Skeletal muscle satellite cell (primary cell): ENCODE measurements around the gene DPH5.
"Not testable (repeated sequence)": the region's sequence is repeated elsewhere in the genome, so short reads cannot be mapped to it uniquely, and the experiment has no call there.

Source experiments
- H3K27me3 ChIP-seq: 2 replicates; pipeline ENCODE4 v1.7.0; 2013; ENCODE audit warnings: low read length; ENCODE audit not compliant: control insufficient read depth, insufficient read depth
- H3K36me3 ChIP-seq: 2 replicates; pipeline ENCODE4 v1.7.0; 2013; ENCODE audit warnings: mild to moderate bottlenecking, control low read depth, low read length; ENCODE audit not compliant: insufficient read depth
- H3K4me1 ChIP-seq: 2 replicates; pipeline ENCODE4 v1.7.0; 2013; ENCODE audit warnings: low read length; ENCODE audit not compliant: control insufficient read depth, insufficient read depth
- H3K4me2 ChIP-seq: 2 replicates; pipeline ENCODE4 v1.7.0; 2013; ENCODE audit warnings: mild to moderate bottlenecking, low read length
- H3K4me3 ChIP-seq: 2 replicates; pipeline ENCODE4 v1.7.0; 2013; ENCODE audit warnings: low read length
- H3K9ac ChIP-seq: 2 replicates; pipeline ENCODE4 v1.7.0; 2013; ENCODE audit warnings: mild to moderate bottlenecking, low read depth, low read length, moderate library complexity
- H3K9me3 ChIP-seq: replicated peaks from 2 replicates; pipeline ENCODE4 v1.7.0; 2013; ENCODE audit warnings: mild to moderate bottlenecking, control low read depth, low read length

Gene DPH5

DNA sequence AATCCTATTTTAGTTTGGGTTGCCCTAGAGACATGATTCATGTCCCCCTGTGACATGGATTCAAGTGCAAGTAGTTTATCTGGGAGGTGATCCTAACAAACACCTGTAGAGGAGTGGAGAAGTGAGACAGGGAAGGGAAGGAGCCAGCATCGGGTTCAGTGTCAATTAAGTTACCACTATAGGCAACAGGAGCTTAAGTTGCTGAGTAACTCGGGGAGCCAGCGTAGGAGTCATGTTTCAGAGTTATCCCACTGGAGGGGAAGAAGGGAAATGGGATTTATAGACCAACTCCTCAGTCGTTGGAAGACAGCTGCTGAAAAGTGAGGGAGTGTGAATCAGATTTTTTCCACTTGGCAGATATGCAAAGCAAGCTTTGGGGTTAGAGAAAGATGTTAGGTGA is 74.8 kb downstream of the DPH5 start:
- Histone ChIP-seq H3K4me3 (no peak overlapping the region), H3K36me3 (peaks cover 19% of the 10 kb centered on the region), H3K9ac (no peak overlapping the region), H3K4me1 (peaks cover 22% of the 10 kb centered on the region), H3K4me2 (no peak overlapping the region), H3K9me3 (no peaks in the 10 kb centered on the region), H3K27me3 (no peaks in the 10 kb centered on the region)

DNA sequence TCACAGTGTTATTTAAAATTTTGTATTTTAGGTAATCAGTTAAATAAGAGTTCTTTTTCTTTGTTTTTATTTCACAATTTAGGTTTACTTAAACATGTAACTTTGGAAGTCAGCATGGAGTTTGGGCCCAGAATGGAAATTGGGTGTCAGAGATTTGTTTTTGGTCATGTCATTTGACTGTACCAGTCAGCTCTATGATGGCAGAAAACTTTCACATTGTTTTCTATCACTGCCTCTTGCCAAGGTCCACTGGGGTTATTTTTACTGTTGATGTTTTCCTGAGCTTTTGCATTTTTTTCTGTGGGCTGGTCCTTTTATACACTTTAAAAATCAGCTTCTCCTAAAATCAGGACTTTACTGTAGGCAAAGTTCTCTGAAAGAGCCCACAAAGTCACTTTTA is 75.2 kb downstream of the DPH5 start:
- Histone ChIP-seq H3K27me3 (no peaks in the 10 kb centered on the region), H3K9ac (no peak overlapping the region), H3K4me3 (no peak overlapping the region), H3K36me3 (peaks cover 19% of the 10 kb centered on the region), H3K4me1 (peaks cover 19% of the 10 kb centered on the region), H3K4me2 (no peak overlapping the region), H3K9me3 (no peaks in the 10 kb centered on the region)

DNA sequence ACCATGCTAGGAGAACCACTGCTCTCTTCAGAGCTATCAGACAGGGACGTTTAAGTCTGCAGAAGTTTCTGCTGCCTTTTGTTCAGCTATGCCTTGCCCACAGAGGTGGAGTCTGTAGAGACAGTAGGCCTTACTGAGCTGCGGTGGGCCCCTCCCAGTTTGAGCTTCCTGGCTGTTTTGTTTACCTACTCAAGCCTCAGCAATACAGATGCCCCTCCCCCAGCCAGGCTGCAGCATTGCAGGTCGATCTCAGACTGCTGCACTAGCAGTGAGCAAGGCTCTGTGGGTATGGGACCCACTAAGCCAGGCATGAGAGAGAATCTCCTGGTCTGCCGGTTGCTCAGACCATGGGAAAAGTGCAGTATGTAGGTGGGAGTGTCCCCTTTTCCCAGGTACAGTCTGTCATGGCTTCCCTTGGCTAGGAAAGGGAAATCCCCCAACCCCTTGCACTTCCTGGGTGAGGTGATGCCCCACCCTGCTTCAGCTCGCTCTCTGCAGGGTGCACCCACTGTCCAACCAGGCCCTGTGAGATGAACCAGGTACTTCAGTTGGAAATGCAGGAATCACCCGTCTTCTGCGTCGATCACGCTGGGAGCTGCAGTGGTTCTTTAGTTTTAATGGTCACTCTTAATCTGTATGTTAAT is 75.9 kb downstream of the DPH5 start:
- peaks cover 15% of the 10 kb centered on the region for H3K4me1 ChIP-seq
- peaks cover 19% of the 10 kb centered on the region for H3K36me3 ChIP-seq
- H3K4me3 ChIP-seq, H3K9me3 ChIP-seq, H3K9ac ChIP-seq, H3K4me2 ChIP-seq, H3K27me3 ChIP-seq: not testable (repeated sequence)

DNA sequence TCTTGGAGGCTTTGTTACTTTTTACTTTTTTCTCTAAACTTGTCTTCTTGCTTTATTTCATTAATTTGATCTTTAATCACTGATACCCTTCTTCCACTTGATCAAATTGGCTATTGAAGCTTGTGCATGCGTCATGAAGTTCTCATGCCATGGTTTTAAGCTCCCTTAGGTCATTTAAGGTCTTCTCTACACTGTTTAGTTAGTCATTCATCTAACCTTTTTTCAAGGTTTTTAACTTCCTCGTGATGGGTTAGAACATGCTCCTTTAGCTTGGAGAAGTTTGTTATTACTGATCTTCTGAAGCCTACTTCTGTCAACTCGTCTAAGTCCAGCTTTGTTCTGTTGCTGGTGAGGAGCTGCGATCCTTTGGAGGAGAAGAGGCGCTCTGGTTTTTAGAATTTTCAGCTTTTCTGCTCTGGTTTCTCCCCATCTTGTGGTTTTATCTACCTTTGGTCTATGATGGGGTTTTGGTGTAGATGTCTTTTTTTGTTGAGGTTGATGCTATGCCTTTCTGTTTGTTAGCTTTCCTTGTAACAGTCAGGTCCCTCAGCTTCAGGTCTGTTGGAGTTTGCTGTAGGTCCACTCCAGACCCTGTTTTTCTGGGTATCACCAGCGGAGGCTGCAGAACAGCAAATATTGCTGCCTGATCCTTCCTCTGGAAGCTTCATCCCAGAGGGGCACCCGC is 76.7 kb downstream of the DPH5 start:
- peaks cover 19% of the 10 kb centered on the region for H3K36me3 ChIP-seq
- not testable (repeated sequence) for H3K9me3 ChIP-seq, H3K4me2 ChIP-seq, H3K9ac ChIP-seq, H3K4me3 ChIP-seq, H3K27me3 ChIP-seq
- H3K4me1 ChIP-seq = peaks cover 15% of the 10 kb centered on the region

DNA sequence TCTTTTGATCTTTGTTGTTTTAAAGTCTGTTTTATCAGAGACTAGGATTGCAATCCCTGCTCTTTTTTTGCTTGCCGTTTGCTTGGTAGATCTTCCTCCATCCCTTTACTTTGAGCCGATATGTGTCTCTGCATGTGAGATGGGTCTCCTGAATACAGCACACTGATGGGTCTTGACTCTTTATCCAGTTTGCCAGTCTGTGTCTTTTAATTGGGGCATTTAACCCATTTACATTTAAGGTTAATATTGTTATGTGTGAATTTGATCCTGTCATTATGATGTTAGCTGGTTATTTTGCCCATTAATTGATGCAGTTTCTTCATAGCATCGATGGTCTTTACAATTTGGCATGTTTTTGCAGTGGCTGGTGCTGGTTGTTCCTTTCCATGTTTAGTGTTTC is 77.8 kb downstream of the DPH5 start:
- not testable (repeated sequence) for H3K9me3 ChIP-seq, H3K4me2 ChIP-seq, H3K27me3 ChIP-seq, H3K4me3 ChIP-seq, H3K9ac ChIP-seq
- peaks cover 20% of the 10 kb centered on the region for H3K4me1 ChIP-seq
- peaks cover 21% of the 10 kb centered on the region for H3K36me3 ChIP-seq

DNA sequence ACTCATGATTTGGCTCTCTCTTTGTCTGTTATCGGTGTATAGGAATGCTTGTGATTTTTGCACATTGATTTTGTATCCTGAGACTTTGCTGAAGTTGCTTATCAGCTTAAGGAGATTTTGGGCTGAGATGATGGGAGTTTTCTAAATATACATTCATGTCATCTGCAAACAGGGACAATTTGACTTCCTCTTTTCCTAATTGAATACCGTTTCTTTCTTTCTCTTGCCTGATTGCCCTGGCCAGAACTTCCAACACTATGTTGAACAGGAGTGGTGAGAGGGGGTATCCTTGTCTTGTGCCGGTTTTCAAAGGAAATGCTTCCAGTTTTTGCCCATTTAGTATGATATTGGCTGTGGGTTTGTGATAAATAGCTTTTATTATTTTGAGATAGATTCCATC is 79.5 kb downstream of the DPH5 start:
- not testable (repeated sequence) for H3K9me3 ChIP-seq, H3K4me2 ChIP-seq, H3K9ac ChIP-seq, H3K27me3 ChIP-seq, H3K4me3 ChIP-seq
- Histone ChIP-seq H3K36me3 (peaks cover 19% of the 10 kb centered on the region), H3K4me1 (peaks cover 19% of the 10 kb centered on the region)

DNA sequence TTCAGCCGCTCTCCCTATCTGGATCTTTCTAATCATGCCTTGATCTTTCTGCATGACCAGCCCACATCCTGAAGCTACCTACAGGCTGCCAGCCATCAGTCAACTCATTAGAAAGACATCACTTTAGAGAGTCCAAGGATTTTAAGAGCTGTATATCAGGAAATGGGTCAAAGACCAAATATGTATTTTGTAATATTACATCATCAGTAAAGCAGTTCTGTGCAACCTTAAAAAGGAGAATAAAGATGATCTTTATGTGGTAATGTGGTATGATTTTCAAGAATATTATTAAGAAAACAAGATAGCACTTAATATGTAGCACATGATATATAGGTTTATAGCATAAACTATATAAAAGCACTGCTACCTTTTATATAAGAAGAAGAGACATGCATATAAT is 82.1 kb downstream of the DPH5 start:
- Histone ChIP-seq H3K27me3 (no peaks in the 10 kb centered on the region), H3K9me3 (no peaks in the 10 kb centered on the region), H3K4me2 (no peak overlapping the region), H3K9ac (no peak overlapping the region), H3K4me1 (peaks cover 6% of the 10 kb centered on the region), H3K4me3 (no peak overlapping the region), H3K36me3 (peaks cover 29% of the 10 kb centered on the region)

DNA sequence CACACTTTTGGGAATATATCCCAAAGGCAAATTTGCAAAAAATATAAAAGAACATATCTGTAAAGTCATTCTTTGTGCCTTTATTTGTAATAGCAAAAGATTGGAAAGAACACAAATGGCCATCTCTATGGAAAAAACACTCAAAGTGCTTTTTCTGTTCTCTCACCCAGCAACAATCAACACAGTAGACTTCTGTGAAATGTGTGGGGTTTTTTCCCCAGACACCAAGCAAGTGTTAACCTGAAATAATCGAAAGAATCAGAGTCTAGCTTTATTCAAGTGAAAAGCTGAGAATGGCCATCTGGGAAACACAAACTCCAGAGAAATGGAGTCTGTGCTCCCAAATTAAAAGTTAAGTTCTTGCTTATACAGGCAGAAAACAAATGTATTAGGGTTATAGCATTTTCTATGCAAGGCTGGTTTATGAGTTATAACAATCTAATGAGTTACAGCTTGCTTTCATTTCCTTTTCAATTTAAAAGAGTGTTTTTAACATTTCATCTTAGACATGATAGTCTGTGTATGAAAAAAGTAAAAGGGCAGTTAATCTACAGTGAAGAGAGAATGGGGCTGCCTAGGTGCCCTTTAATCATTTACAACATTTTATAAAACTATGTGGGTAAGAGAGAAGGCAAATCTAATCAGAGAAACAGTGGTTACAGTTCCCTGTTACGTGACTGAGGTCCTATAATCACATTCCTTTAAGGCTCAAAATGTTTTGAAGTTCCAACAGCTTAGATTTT is 83.1 kb downstream of the DPH5 start:
- H3K4me1 ChIP-seq = peaks cover 6% of the 10 kb centered on the region
- H3K9ac ChIP-seq = no peak overlapping the region
- H3K36me3 ChIP-seq = peaks cover 39% of the 10 kb centered on the region
- H3K9me3 ChIP-seq = no peaks in the 10 kb centered on the region
- H3K4me2 ChIP-seq = no peak overlapping the region
- no peak overlapping the region for H3K4me3 ChIP-seq
- no peaks in the 10 kb centered on the region for H3K27me3 ChIP-seq

DNA sequence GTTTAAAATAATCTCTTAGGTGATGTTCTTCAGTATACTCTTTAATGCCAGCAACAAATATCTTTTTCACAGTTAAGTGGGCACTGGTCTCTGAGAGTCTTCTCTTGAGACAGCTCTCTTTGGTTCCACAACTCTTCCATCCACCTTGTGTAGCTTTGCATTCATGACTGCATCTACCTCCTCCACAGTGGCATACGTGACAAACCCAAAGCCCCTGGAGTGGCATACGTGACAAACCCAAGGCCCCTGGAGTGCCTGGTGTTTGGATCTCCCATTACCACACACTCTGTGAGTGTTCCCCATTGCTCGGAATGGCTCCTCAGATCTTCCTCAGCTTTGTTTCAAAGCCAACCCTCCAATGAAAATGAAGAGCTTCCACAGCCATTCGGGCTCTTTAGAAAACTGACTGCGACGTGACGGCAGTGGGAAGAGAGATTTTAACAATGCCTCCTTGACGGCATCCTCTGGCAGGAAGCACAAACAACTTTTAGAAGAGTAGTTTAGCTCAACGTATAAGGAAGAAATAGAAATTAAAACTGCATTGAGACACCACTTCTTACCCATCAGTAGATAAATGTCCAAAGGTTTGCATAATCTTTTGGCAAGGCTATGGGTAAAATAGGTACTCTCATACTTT is 83.9 kb downstream of the DPH5 start:
- Histone ChIP-seq H3K4me1 (peaks cover 6% of the 10 kb centered on the region), H3K9ac (no peak overlapping the region), H3K9me3 (no peaks in the 10 kb centered on the region), H3K36me3 (peaks cover 43% of the 10 kb centered on the region), H3K4me2 (no peak overlapping the region), H3K27me3 (no peaks in the 10 kb centered on the region), H3K4me3 (no peak overlapping the region)

DNA sequence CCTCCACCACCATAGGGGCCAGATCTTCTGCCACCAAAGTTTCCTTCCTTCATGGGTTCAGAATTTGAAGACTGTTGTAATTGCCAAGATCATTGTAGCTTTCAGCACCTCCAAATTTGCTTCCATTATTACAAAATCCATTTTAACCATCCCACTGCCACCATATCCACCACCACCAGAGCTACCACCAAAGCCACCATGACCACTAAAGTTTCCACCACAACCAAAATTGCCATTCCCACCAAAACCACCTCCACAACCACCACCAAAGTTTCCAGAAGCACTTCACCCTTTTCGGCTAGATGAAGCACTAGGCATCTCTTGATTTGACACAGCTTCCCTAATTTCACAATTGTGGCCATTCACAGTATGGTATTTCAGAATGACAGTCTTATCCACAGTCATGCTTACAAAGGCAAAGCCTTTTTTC is 84.5 kb downstream of the DPH5 start:
- H3K4me1 ChIP-seq = peaks cover 6% of the 10 kb centered on the region
- no peaks in the 10 kb centered on the region for H3K27me3 ChIP-seq
- H3K9ac ChIP-seq = no peak overlapping the region
- H3K36me3 ChIP-seq = peaks cover 47% of the 10 kb centered on the region
- H3K4me3 ChIP-seq = no peak overlapping the region
- H3K4me2 ChIP-seq = no peak overlapping the region
- no peaks in the 10 kb centered on the region for H3K9me3 ChIP-seq
